Measurements from ENCODE around the gene HNRNPUL1.
"Not testable (repeated sequence)": the region's sequence is repeated elsewhere in the genome, so short reads cannot be mapped to it uniquely, and the experiment has no call there.

The HNRNPUL1 gene

GRCh38 chr19:41325947-41326706 lies 62.0 kb downstream of the HNRNPUL1 start:
- DNase-seq (ENCODE audit: low read depth), result no peak

- DNase-seq (ENCODE audit: low read depth), result no peak
Observed at GRCh38 chr19:41327076-41327575, 63.0 kb downstream of the HNRNPUL1 start.

- peak; percentile 96 for DNase-seq (ENCODE audit: low read depth)
Observed at GRCh38 chr19:41327576-41328156, 63.5 kb downstream of the HNRNPUL1 start.

- no peak for DNase-seq (ENCODE audit: low read depth)
Observed at GRCh38 chr19:41328157-41328841, 64.1 kb downstream of the HNRNPUL1 start.

- no peak for DNase-seq (ENCODE audit: low read depth)
Observed at GRCh38 chr19:41328842-41329225, 64.7 kb downstream of the HNRNPUL1 start.

GRCh38 chr19:41330481-41330880 lies 66.3 kb downstream of the HNRNPUL1 start:
- DNase-seq (ENCODE audit: low read depth), result no peak

GRCh38 chr19:41330946-41331678 lies 66.9 kb downstream of the HNRNPUL1 start:
- no peak for DNase-seq (ENCODE audit: low read depth)

GRCh38 chr19:41332000-41332399 lies 67.8 kb downstream of the HNRNPUL1 start:
- DNase-seq (ENCODE audit: low read depth), result no peak

- DNase-seq (ENCODE audit: low read depth), result no peak
Observed at GRCh38 chr19:41332468-41332867, 68.3 kb downstream of the HNRNPUL1 start.

GRCh38 chr19:41334793-41335192 lies 70.6 kb downstream of the HNRNPUL1 start:
- no peak for DNase-seq (ENCODE audit: low read depth)

GRCh38 chr19:41335467-41335866 lies 71.3 kb downstream of the HNRNPUL1 start:
- no peak for DNase-seq (ENCODE audit: low read depth)

GRCh38 chr19:41339936-41340335 lies 75.8 kb downstream of the HNRNPUL1 start:
- no peak for DNase-seq (ENCODE audit: low read depth)

GRCh38 chr19:41341669-41342490 lies 77.7 kb downstream of the HNRNPUL1 start:
- no peak for DNase-seq (ENCODE audit: low read depth)

GRCh38 chr19:41344162-41344561 lies 80.0 kb downstream of the HNRNPUL1 start:
- no peak for DNase-seq (ENCODE audit: low read depth)

- DNase-seq (ENCODE audit: low read depth), result not testable (repeated sequence)
Observed at GRCh38 chr19:41346916-41347315, 82.7 kb downstream of the HNRNPUL1 start.

- DNase-seq (ENCODE audit: low read depth), result no peak
Observed at GRCh38 chr19:41350735-41351338, 86.7 kb downstream of the HNRNPUL1 start.

- peak; percentile 88 for DNase-seq (ENCODE audit: low read depth)
Observed at GRCh38 chr19:41351339-41352245, 87.4 kb downstream of the HNRNPUL1 start.

- no peak for DNase-seq (ENCODE audit: low read depth)
Observed at GRCh38 chr19:41352279-41352608, 88.1 kb downstream of the HNRNPUL1 start.

- DNase-seq (ENCODE audit: low read depth), result peak; percentile 63
Observed at GRCh38 chr19:41352609-41353465, 88.7 kb downstream of the HNRNPUL1 start.
